Measurements from ENCODE around the gene ENAH. TPM values are rescaled to one million over a fixed set of nuclear protein-coding genes. Genes with fewer than 3 reads are reported as not detected.
A peak's percentile ranks its signal among the peaks of the same experiment; 100 is the strongest.

Gene ENAH
- polyA plus RNA-seq, 1 donor: 148 TPM

- no peak for DNase-seq
Observed at GRCh38 chr1:225556694-225557093, 96.2 kb downstream of the ENAH start.

- DNase-seq: no peak
Observed at GRCh38 chr1:225555821-225556220, 97.1 kb downstream of the ENAH start.

GRCh38 chr1:225554216-225554812, 98.6 kb downstream of the ENAH start:
- DNase-seq: no peak

- no peak for DNase-seq
Observed at GRCh38 chr1:225549821-225550220, 103.1 kb downstream of the ENAH start.

GRCh38 chr1:225548140-225548857, 104.6 kb downstream of the ENAH start:
- no peak for DNase-seq

- no peak for DNase-seq
Observed at GRCh38 chr1:225545649-225546048, 107.3 kb downstream of the ENAH start.

- DNase-seq: no peak
Observed at GRCh38 chr1:225544924-225545323, 108.0 kb downstream of the ENAH start.

- no peak for DNase-seq
Observed at GRCh38 chr1:225544263-225544662, 108.7 kb downstream of the ENAH start.

GRCh38 chr1:225543350-225543749, 109.6 kb downstream of the ENAH start:
- no peak for DNase-seq

- DNase-seq: no peak
Observed at GRCh38 chr1:225541383-225541782, 111.5 kb downstream of the ENAH start.

- no peak for DNase-seq
Observed at GRCh38 chr1:225539575-225539974, 113.3 kb downstream of the ENAH start.

- no peak for DNase-seq
Observed at GRCh38 chr1:225539069-225539468, 113.9 kb downstream of the ENAH start.

GRCh38 chr1:225537554-225538251, 115.2 kb downstream of the ENAH start:
- no peak for DNase-seq

- no peak for DNase-seq
Observed at GRCh38 chr1:225535280-225535679, 117.6 kb downstream of the ENAH start.

GRCh38 chr1:225534772-225535171, 118.2 kb downstream of the ENAH start:
- DNase-seq: no peak

GRCh38 chr1:225534135-225534534, 118.8 kb downstream of the ENAH start:
- no peak for DNase-seq

GRCh38 chr1:225533238-225533637, 119.7 kb downstream of the ENAH start:
- DNase-seq: no peak

- no peak for DNase-seq
Observed at GRCh38 chr1:225532240-225532944, 120.5 kb downstream of the ENAH start.

GRCh38 chr1:225529726-225530125, 123.2 kb downstream of the ENAH start:
- no peak for DNase-seq

GRCh38 chr1:225527575-225527974, 125.3 kb downstream of the ENAH start:
- DNase-seq: no peak

GRCh38 chr1:225526878-225527277, 126.0 kb downstream of the ENAH start:
- peak; percentile 19 for DNase-seq

- no peak for DNase-seq
Observed at GRCh38 chr1:225525377-225525776, 127.5 kb downstream of the ENAH start.

GRCh38 chr1:225524570-225524969, 128.4 kb downstream of the ENAH start:
- DNase-seq: no peak
